GM21390 (cell line): ENCODE data around the gene KLRG1.
A peak's percentile ranks its signal among the peaks of the same experiment; 100 is the strongest.

ENCODE experiments used
- ATAC-seq: cut with Tn5 transposase; IDR thresholded peaks from one replicate; pipeline ENCODE4 v1.9.1; 2021; ENCODE audit not compliant: unreplicated experiment

The KLRG1 gene

GRCh38 chr12:8989413-8989812, at the start of gene KLRG1:
Gene KLRG1 (plus strand): TSS chr12:8989546. CDS start chr12:8989636, 90 bp downstream.
- ATAC-seq: no peak

- ATAC-seq: no peak
Observed at GRCh38 chr12:8941691-8942478, 47.5 kb upstream of the KLRG1 start.

- ATAC-seq: no peak
Observed at GRCh38 chr12:8943565-8944186, 45.7 kb upstream of the KLRG1 start.

GRCh38 chr12:8946733-8947132, 42.6 kb upstream of the KLRG1 start:
- ATAC-seq: no peak

GRCh38 chr12:8947737-8948136, 41.6 kb upstream of the KLRG1 start:
- ATAC-seq: no peak

- ATAC-seq: no peak
Observed at GRCh38 chr12:8948701-8949341, 40.5 kb upstream of the KLRG1 start.

GRCh38 chr12:8949342-8950220, 39.8 kb upstream of the KLRG1 start, which contains the start of gene M6PR:
Gene M6PR (minus strand): TSS chr12:8949645. CDS start chr12:8946404, 3,241 bp downstream.
- ATAC-seq: peak; percentile 86

GRCh38 chr12:8950221-8950527, 39.2 kb upstream of the KLRG1 start:
- no peak for ATAC-seq

GRCh38 chr12:8950702-8951478, 38.5 kb upstream of the KLRG1 start:
- ATAC-seq: no peak

GRCh38 chr12:8951744-8952143, 37.6 kb upstream of the KLRG1 start:
- no peak for ATAC-seq

GRCh38 chr12:8953773-8954402, 35.5 kb upstream of the KLRG1 start:
- ATAC-seq: no peak

GRCh38 chr12:8956073-8956472, 33.3 kb upstream of the KLRG1 start:
- no peak for ATAC-seq

- no peak for ATAC-seq
Observed at GRCh38 chr12:8956772-8957171, 32.6 kb upstream of the KLRG1 start.

GRCh38 chr12:8957561-8957960, 31.8 kb upstream of the KLRG1 start:
- ATAC-seq: no peak

- ATAC-seq: no peak
Observed at GRCh38 chr12:8958066-8958465, 31.3 kb upstream of the KLRG1 start.

- no peak for ATAC-seq
Observed at GRCh38 chr12:8960176-8960575, 29.2 kb upstream of the KLRG1 start.

- no peak for ATAC-seq
Observed at GRCh38 chr12:8968761-8969160, 20.6 kb upstream of the KLRG1 start.

- no peak for ATAC-seq
Observed at GRCh38 chr12:8969861-8970411, 19.4 kb upstream of the KLRG1 start.

- ATAC-seq: no peak
Observed at GRCh38 chr12:8970432-8970831, 18.9 kb upstream of the KLRG1 start.

- ATAC-seq: no peak
Observed at GRCh38 chr12:8980137-8980536, 9.2 kb upstream of the KLRG1 start.
